Measurements from ENCODE around the gene PDCL2. TPM values are rescaled to one million over a fixed set of nuclear protein-coding genes. Genes with fewer than 3 reads are reported as not detected.

PDCL2 gene
- total and polyA plus RNA-seq, 9 of the 15 experiments (the other 6 are each of a cell fraction or from before 2014, with no cell fraction given), result 0.62 to 2.5 (median 1.2) TPM

DNA sequence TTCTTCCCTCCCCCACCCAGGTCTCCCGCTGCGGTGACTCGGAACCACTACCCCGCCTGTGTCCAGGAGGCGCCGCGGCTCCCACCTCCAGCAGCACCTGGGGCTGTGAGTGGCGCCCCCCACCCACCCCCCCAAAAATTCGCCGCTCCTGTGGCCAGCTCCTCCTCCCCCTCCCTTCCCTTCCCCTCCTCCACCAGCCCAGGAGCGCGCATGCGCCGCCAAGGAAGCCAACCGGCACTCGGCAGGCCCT is 45.6 kb downstream of the PDCL2 start:
- H3K4me1 ChIP-seq (replicated peaks in 1 of 2; ENCODE audit: control insufficient read depth in 2 of 2, insufficient read depth in 2 of 2, low read length in 2 of 2), result peaks cover 9 to 32% of the 10 kb centered on the region in 2 experiments; a peak in 4 of 5 replicates
- 0% methylated on average over 6 of the region's 16 CpGs for WGBS (ENCODE audit: insufficient coverage, low coverage, missing lambda C conversion rate)
- no peaks in the 10 kb centered on the region for H3K9me1 ChIP-seq (ENCODE audit: control insufficient read depth, insufficient read depth, low read length)
- no peaks in the 10 kb centered on the region for H3K36me3 ChIP-seq (ENCODE audit: control insufficient read depth, insufficient read depth, low read length)
- ATAC-seq, result no peak; the same call in 2 of the 3 replicates
- H3K9ac ChIP-seq (ENCODE audit: insufficient read depth in 1 of 2, low read depth in 2 of 2, low read length in 2 of 2), result peak overlapping the region; percentile 57 to 95; a peak in 3 of 4 replicates
- peak overlapping the region; percentile 91 for H3K27ac ChIP-seq (ENCODE audit: extremely low read depth, low read depth, low read length)
- peak overlapping the region; percentile 80; the same call in 1 of the 2 replicates for H3K4me2 ChIP-seq (ENCODE audit: insufficient read depth, low read length)
- peak in 1 of 4 experiments; percentile 76 for DNase-seq (ENCODE audit: extremely low read depth in 1 of 4, low spot score in 3 of 4)
- no peaks in the 10 kb centered on the region for H3K27me3 ChIP-seq (ENCODE audit: control insufficient read depth in 2 of 2, insufficient read depth in 2 of 2, low read length in 2 of 2)
- FAIRE-seq, result no peak
- no peaks in the 10 kb centered on the region for H3K9me3 ChIP-seq (replicated peaks; ENCODE audit: control insufficient read depth, insufficient read depth, low read depth, low read length)
- intact Hi-C loops (cut with micrococcal nuclease) (loop anchor here (2.0 to 10.0 kb wide), 6 partner anchors 91 to 362 kb away; partner anchors contain the start of genes NMU and SRD5A3), in situ Hi-C loops (cut with MboI) (loop anchor here (10.0 kb wide), 1 partner anchor 202 kb away; the partner anchor contains the start of gene SRD5A3)
- peaks cover 45% of the 10 kb centered on the region for H3K79me2 ChIP-seq (ENCODE audit: control insufficient read depth, insufficient read depth, low read length)
- H4K20me1 ChIP-seq (replicated peaks; ENCODE audit: control insufficient read depth, insufficient read depth, low read length), result no peaks in the 10 kb centered on the region
- no TSS peak for BruUV-seq (replicated peaks)
- POLR2A ChIA-PET, result interaction anchor here (0.6 kb wide), 1 partner anchor 23 kb away, joined by 3 read pairs; no protein-coding TSS in a partner anchor
- H2AFZ ChIP-seq (ENCODE audit: low read depth, low read length), result peak overlapping the region; percentile 82
- CTCF ChIA-PET (ENCODE audit: low intra/inter-chr PET ratio), result no interaction called here
- peak overlapping the region; percentile 50 for H3K4me3 ChIP-seq
- TF ChIP-seq POLR2H (tag; IDR thresholded peaks at IDR 0.05; ENCODE audit: low read depth) (peak; percentile 39; the same call in 1 of the 2 replicates), TSHZ1 (CRISPR knock-in tag; IDR thresholded peaks at IDR 0.05) (no peak), SP2 (IDR thresholded peaks at IDR 0.05; ENCODE audit: extremely low read depth, low read depth, low read length, poor library complexity, severe bottlenecking) (no peak), ZNF324 (CRISPR knock-in tag; IDR thresholded peaks at IDR 0.05) (no peak), ZNF75A (CRISPR knock-in tag; IDR thresholded peaks at IDR 0.05) (no peak), ZNF444 (CRISPR knock-in tag; IDR thresholded peaks at IDR 0.05) (no peak), RBFOX2 (IDR thresholded peaks at IDR 0.05; ENCODE audit: low read depth, low read length) (0 out of 2 replicates have a peak, but pooled peaks have one; percentile 48), PRPF4 (IDR thresholded peaks at IDR 0.05; ENCODE audit: insufficient read depth, low read depth, low read length, poor library complexity, severe bottlenecking) (peak; percentile 7), NR2C2 (CRISPR knock-in tag; IDR thresholded peaks at IDR 0.05) (no peak), NR2C2 (tag; IDR thresholded peaks at IDR 0.05) (peak; percentile 69), ZFP36 (IDR thresholded peaks at IDR 0.05; ENCODE audit: low read depth, low read length, partially characterized antibody) (no peak), GTF2E2 (tag; IDR thresholded peaks at IDR 0.05) (0 out of 2 replicates have a peak, but pooled peaks have one; percentile 81)
- TF ChIP-seq, protein P1, sequence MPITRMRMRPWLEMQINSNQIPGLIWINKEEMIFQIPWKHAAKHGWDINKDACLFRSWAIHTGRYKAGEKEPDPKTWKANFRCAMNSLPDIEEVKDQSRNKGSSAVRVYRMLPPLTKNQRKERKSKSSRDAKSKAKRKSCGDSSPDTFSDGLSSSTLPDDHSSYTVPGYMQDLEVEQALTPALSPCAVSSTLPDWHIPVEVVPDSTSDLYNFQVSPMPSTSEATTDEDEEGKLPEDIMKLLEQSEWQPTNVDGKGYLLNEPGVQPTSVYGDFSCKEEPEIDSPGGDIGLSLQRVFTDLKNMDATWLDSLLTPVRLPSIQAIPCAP (CRISPR knock-in tag; IDR thresholded peaks at IDR 0.05; ENCODE audit: borderline replicate concordance), result no peak
- TF ChIP-seq, protein P2, sequence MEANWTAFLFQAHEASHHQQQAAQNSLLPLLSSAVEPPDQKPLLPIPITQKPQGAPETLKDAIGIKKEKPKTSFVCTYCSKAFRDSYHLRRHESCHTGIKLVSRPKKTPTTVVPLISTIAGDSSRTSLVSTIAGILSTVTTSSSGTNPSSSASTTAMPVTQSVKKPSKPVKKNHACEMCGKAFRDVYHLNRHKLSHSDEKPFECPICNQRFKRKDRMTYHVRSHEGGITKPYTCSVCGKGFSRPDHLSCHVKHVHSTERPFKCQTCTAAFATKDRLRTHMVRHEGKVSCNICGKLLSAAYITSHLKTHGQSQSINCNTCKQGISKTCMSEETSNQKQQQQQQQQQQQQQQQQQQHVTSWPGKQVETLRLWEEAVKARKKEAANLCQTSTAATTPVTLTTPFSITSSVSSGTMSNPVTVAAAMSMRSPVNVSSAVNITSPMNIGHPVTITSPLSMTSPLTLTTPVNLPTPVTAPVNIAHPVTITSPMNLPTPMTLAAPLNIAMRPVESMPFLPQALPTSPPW (CRISPR knock-in tag; IDR thresholded peaks at IDR 0.05), result peak; percentile 79
- TF ChIP-seq, protein P3, sequence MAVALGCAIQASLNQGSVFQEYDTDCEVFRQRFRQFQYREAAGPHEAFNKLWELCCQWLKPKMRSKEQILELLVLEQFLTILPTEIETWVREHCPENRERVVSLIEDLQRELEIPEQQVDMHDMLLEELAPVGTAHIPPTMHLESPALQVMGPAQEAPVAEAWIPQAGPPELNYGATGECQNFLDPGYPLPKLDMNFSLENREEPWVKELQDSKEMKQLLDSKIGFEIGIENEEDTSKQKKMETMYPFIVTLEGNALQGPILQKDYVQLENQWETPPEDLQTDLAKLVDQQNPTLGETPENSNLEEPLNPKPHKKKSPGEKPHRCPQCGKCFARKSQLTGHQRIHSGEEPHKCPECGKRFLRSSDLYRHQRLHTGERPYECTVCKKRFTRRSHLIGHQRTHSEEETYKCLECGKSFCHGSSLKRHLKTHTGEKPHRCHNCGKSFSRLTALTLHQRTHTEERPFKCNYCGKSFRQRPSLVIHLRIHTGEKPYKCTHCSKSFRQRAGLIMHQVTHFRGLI (CRISPR knock-in tag; IDR thresholded peaks at IDR 0.05), result no peak

Data from K562 (cell line).